ENCODE measurements around the gene PDZD2. TPM values are rescaled to one million over a fixed set of nuclear protein-coding genes. Genes with fewer than 3 reads are reported as not detected.

Gene PDZD2
- total RNA-seq, 3 donors from 2014 or later (not counting 1 experiment from before 2014, with no cell fraction given) = 0.50 to 1.3 (median 0.66) TPM

GRCh38 chr5:32024751-32025150 lies 385.8 kb downstream of the PDZD2 start:
- 100% methylated on average over 1 of the region's 2 CpGs for WGBS (ENCODE audit: insufficient coverage)
- TF ChIP-seq, protein P1, sequence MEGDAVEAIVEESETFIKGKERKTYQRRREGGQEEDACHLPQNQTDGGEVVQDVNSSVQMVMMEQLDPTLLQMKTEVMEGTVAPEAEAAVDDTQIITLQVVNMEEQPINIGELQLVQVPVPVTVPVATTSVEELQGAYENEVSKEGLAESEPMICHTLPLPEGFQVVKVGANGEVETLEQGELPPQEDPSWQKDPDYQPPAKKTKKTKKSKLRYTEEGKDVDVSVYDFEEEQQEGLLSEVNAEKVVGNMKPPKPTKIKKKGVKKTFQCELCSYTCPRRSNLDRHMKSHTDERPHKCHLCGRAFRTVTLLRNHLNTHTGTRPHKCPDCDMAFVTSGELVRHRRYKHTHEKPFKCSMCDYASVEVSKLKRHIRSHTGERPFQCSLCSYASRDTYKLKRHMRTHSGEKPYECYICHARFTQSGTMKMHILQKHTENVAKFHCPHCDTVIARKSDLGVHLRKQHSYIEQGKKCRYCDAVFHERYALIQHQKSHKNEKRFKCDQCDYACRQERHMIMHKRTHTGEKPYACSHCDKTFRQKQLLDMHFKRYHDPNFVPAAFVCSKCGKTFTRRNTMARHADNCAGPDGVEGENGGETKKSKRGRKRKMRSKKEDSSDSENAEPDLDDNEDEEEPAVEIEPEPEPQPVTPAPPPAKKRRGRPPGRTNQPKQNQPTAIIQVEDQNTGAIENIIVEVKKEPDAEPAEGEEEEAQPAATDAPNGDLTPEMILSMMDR (IDR thresholded peaks at IDR 0.05) = no peak
- Histone ChIP-seq H3K4me3 (ENCODE audit: low read length) (no peak overlapping the region), H3K36me3 (ENCODE audit: control insufficient read depth, insufficient read depth, low read length) (no peaks in the 10 kb centered on the region), H3K9me3 (ENCODE audit: control insufficient read depth, insufficient read depth, low read length) (no peaks in the 10 kb centered on the region), H3K27me3 (ENCODE audit: control insufficient read depth, insufficient read depth, low read length) (no peaks in the 10 kb centered on the region), H3K27ac (ENCODE audit: low read length) (no peak overlapping the region), H3K4me1 (ENCODE audit: control insufficient read depth, insufficient read depth, low read length) (peaks cover 4% of the 10 kb centered on the region)
- H3K9me3 Mint-ChIP-seq = no peaks in the 10 kb centered on the region
- ATAC-seq = no peak
- H3K36me3 Mint-ChIP-seq = no peaks in the 10 kb centered on the region
- H3K27ac Mint-ChIP-seq = no peak overlapping the region
- H3K27me3 Mint-ChIP-seq (ENCODE audit: low read depth in 2 of 2) = peaks cover 0 to 5% of the 10 kb centered on the region in 2 donors
- intact Hi-C loops (cut with micrococcal nuclease) = no loop called here
- peaks cover 0 to 5% of the 10 kb centered on the region in 2 donors for H3K4me1 Mint-ChIP-seq
- no peak overlapping the region for H3K4me3 Mint-ChIP-seq
- no peak for DNase-seq

DNA sequence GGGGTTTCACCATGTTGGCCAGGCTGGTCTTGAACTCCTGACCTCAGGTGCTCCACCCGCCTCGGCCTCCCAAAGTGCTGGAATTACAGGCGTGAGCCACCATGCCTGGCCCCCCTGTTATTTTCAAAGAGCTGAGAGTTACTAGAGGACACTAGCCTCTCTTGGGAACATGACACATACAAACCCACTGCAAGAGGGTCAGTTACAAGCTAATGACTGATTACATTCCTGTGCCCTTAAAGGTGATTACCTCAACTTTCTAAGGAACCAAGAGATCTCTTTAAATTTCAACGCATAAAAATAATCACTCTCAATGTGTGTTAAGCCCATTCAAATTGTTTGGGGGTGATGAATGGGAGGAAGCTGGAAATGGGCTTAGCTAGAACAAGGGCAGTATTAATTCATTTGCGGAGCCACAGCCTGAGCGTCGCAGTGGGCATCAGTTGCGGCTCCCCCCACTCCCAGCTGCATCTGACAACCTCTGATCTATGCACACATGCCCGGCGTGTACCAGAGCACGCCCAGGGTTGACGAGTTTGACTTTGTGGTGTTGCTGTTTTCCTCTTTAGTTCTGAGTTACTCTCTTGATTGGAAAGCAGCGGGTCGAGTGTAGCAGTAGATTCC lies 388.3 kb downstream of the PDZD2 start:
- DNase-seq = no peak
- Mint-ChIP-seq H3K36me3 (no peaks in the 10 kb centered on the region), H3K4me3 (no peak overlapping the region), H3K27ac (no peak overlapping the region), H3K4me1 (no peaks in the 10 kb centered on the region), H3K9me3 (no peaks in the 10 kb centered on the region), H3K27me3 (ENCODE audit: low read depth in 2 of 2) (peaks cover 0 to 5% of the 10 kb centered on the region in 2 donors)
- intact Hi-C loops (cut with micrococcal nuclease) = no loop called here
- no peaks in the 10 kb centered on the region for H3K4me1 ChIP-seq (ENCODE audit: control insufficient read depth, insufficient read depth, low read length)
- no peak overlapping the region for H3K4me3 ChIP-seq (ENCODE audit: low read length)
- H3K36me3 ChIP-seq (ENCODE audit: control insufficient read depth, insufficient read depth, low read length) = no peaks in the 10 kb centered on the region
- TF ChIP-seq, protein P1 (IDR thresholded peaks at IDR 0.05) = no peak
- ATAC-seq = no peak
- no peaks in the 10 kb centered on the region for H3K9me3 ChIP-seq (ENCODE audit: control insufficient read depth, insufficient read depth, low read length)
- no peak overlapping the region for H3K27ac ChIP-seq (ENCODE audit: low read length)
- 72% methylated on average over 13 of the region's 14 CpGs for WGBS (ENCODE audit: insufficient coverage)
- H3K27me3 ChIP-seq (ENCODE audit: control insufficient read depth, insufficient read depth, low read length) = no peaks in the 10 kb centered on the region

GRCh38 chr5:32027717-32028458 lies 389.0 kb downstream of the PDZD2 start:
- Histone ChIP-seq H3K4me1 (ENCODE audit: control insufficient read depth, insufficient read depth, low read length) (no peaks in the 10 kb centered on the region), H3K4me3 (ENCODE audit: low read length) (no peak overlapping the region), H3K27ac (ENCODE audit: low read length) (no peak overlapping the region), H3K27me3 (ENCODE audit: control insufficient read depth, insufficient read depth, low read length) (no peaks in the 10 kb centered on the region), H3K36me3 (ENCODE audit: control insufficient read depth, insufficient read depth, low read length) (no peaks in the 10 kb centered on the region), H3K9me3 (ENCODE audit: control insufficient read depth, insufficient read depth, low read length) (no peaks in the 10 kb centered on the region)
- H3K9me3 Mint-ChIP-seq = no peaks in the 10 kb centered on the region
- intact Hi-C loops (cut with micrococcal nuclease) = no loop called here
- ATAC-seq (no peak), DNase-seq (no peak)
- TF ChIP-seq, protein P1 (IDR thresholded peaks at IDR 0.05) = no peak
- H3K27ac Mint-ChIP-seq = no peak overlapping the region
- 58% methylated on average over 10 of the region's 10 CpGs for WGBS (ENCODE audit: insufficient coverage)
- H3K27me3 Mint-ChIP-seq (ENCODE audit: low read depth in 2 of 2) = peaks cover 0 to 5% of the 10 kb centered on the region in 2 donors
- H3K4me1 Mint-ChIP-seq = peaks cover 5 to 6% of the 10 kb centered on the region in 2 donors
- H3K36me3 Mint-ChIP-seq = no peaks in the 10 kb centered on the region
- H3K4me3 Mint-ChIP-seq = no peak overlapping the region

Measured in natural killer cell (primary cell).